ENCODE results near the gene CAMTA1.

DNA sequence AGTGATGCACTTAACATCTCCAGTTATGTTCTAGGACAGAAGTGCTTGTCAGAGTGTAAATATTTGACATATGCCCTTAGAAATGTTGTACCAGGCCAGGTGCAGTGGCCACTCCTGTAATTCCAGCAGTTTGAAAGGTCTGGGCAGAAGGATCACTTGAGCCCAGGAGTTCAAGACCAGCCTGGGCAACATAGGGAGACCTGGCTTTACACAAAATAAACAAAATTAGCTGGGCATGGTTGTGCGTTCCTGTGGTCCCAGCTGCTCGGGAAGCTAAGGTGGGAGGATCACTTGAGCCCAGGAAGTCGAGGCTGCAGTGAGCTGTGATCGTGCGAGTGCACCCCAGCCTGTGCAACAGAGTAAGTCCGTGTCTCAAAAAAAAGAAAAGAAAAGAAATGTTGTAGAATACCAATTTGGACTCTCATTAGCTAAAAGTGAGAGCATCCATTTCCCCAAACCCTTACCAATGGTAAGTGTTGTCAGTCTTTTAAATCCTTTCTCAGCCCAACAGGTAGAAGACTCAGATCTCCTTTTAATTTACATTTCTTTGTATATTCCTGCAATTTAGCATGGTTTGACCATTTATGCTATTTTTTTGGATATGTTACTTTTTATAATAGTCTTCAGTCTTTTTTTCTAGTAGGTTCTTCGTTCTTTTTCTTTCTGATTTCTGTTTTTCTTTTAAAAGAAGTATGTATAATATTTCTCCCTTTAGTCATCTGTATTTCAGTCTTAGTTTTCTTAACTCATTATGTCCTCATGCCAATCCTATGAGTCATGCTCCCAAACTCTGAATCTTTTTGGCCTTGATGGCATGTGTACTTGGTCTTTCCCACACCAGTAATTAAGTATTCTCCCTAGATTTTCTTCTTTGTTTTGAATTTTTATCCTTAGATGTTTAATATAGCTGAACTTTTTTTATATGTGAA, 74.4 kb downstream of the CAMTA1 start:
- TF ChIP-seq CTCF (IDR thresholded peaks at IDR 0.05) = no peak
- no peak for TF ChIP-seq POLR2A (IDR thresholded peaks at IDR 0.05)
- peak in 1 of 2 donors; percentile 38 for TF ChIP-seq POLR2AphosphoS5 (IDR thresholded peaks at IDR 0.05; ENCODE audit: insufficient read depth in 1 of 2, low read depth in 1 of 2)
